TTC549 (cell line): ENCODE results near the gene ELF4.

Experiments used
- FAIRE-seq: peaks from 2 replicates; lab custom pipeline; 2012; peaks lifted over from hg19 to GRCh38; lab: Jason Lieb, UNC

ELF4 gene

DNA sequence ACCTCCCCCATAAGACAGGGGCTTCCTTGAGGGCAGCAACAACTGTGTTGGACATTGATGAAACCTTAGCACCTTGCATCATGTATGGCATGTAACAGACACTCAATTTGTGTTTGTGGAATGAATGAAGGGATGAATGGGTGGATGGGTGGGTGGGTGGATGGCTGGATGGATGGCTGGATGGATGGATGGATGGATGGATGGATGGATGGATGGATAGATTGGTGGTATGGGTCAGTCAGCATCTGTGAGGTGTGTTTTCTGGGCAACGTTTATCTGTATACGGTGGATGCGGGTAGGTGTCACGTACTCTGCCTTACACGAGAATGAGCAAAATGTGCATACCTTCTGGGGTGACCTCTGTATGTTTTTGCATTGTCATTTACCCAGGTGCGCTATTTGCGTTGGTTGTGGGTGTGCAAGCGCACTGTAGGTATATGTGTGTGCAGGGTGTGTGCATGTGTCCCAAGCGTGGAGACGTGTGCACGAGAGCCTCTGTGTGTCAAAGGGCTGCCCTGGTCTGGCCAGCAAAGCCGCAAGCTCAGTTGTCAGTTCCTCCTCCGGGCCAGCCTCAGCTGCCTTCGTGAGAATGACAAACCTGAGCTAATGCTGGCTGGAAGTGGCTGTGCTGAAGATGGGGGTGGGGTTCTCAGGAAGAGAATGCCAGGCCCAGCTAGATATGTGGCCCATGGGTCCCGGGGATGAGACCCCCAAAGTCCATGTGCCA is 26.5 kb downstream of the ELF4 start:
- no peak for FAIRE-seq

DNA sequence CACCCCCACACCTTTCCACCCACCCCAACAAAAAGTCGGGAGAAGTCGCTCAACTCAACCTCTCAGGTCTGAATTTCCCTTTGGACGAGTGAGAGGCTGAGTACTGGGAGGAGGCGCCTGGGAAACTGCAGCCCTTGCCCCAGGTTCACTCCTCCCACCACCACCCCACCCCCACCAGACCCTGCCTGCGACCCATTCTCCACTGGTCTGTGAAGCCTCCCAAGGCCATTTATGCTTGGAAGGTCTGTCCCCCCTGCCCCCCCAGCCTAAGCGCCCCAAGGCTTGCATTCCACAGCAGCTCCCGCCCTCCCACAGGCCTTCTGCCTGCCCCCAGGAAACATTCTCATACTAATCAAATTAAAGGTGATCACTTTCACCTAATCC is 27.2 kb downstream of the ELF4 start:
- FAIRE-seq: no peak

DNA sequence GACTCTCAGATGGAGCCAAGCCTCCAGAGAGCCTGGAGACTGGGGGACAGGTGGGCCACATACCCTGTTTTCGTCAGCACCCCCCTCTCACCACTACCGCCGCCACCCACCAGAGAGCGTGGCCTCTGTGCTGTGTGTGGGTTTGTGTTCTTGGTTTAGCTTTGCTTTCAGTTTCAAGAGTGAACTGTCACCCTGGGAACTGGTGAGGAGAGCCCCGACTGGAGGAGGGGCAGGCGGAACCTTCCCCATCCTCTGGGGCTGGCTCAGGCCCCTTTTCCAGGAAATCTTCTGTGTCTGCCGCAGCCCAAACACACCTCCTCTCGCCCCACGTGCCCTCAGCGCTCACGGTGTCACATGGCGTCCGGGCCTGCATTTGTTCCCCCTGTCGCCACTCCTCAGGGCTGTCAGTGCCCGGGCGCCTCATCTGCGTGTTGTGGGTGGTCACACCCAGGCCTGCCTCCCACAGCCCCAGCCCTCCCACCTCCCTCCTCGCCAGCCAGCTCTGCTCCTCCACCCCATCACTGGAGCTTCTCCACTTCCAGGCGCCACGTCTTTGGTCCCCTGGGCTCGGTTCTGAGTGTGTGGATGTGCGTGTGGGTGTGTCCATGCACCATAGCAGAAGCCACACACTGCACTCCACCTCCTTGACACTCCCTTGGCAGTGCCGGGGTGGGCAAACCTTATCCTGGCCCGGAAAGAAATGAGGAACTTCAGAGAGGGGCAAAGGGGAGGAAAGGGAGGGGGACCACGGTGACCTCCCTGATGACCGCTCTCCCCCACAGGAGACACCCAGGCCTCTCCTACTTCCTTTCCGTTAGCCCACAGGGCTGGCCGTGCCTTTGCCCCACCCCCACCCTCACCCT is 27.8 kb downstream of the ELF4 start:
- no peak for FAIRE-seq

DNA sequence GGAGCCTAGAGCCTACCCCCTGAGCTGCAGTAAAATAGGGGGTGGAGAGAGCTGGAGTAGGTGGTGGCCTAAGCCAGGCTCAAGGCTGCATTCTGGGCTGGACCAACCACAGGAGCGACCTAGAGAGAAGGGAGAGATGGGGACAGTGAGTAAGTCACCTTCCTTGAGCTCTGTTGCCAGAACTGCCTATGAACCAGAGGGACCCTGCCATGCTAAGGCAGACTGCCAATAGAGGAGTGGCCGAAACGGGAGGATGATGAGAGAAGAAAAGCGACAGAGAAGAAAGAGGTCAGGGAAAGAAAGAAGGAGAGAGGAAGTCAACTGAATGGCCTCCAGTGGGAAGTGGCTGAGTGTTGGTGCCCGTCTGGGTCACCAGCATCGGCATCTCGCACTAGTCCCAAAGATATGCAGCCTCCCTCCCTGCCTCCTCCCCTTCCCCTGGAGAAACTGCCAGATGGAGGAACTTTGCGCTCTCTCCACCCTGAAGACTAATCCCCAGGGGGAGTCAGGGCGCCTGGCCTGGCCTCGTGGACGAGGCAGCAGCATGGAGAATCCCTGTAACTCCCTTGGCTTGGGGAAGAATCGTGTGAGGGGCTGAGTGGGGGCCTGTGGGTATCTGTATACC is 28.8 kb downstream of the ELF4 start:
- FAIRE-seq: no peak

DNA sequence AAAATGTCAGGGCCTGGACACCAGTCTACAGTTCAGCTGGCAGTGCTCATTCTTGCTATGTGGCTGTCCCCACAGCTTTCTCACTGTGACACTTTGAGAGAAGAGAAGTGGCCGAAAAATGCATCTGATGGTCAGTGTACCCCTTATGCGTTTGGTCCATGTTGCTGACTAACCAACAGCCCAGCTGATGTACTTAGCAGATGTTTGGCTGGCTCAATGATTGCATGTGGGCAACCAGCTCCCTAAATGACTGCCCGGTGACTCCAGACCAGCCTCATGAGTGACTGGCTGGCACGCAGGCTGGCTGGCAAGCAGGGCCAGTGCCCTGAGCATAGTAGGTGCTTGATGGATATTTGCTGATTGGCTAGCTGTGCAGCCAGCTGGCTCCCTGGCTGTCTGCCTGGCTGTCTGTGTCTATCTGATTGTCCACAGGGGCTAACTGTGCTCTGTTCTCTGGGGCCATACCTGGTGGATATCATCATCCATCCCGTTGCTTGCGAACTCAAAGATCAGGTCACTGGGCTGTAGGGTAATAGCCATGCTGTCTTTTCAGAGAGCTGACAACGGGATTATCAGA is 29.4 kb downstream of the ELF4 start:
- FAIRE-seq: no peak

DNA sequence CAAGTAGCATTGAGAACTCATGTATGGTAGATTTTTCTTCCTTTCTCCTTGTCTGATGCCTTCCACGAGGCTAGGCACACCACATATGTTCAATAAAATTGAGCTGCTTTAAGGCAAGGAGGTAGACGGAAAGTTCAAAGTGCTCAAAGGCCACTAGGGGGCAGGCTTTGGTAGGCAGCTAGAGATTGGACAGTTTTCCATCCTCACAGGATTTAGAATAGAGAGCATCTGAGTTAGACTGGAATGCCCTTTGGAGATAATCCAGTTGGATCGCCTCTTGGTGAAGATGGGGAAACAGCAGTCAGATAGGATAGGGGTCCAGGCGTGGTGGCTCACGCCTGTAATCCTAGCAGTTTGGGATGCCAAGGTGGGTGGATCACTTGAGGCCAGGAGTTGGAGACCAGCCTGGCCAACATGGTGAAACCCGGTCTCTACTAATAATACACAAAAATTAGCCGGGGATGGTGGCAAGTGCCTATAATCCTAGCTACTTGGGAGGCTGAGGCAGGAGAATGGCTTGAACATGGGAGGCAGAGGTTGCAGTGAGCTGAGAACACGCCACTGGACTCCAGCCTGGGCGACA is 30.4 kb downstream of the ELF4 start:
- peak; percentile 50 for FAIRE-seq

DNA sequence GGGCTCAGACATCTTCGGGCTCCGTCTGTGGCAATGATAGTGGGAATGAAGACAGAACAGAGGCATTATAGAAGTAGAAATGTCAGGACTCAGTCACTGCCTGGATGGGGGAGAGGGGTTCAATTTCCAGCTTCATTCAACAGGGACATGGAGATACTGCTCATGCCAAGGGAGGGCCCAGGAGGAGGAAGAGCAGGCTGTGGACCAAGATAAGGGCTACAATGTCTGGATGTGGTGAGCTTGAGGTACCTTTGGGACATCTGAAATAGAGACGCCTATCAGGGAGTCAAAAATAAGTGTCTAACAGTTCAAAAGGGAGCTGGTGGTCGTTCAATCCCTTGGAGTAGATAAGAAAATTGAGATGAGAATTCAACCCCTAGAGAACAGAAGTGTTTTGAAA is 34.5 kb downstream of the ELF4 start:
- no peak for FAIRE-seq

DNA sequence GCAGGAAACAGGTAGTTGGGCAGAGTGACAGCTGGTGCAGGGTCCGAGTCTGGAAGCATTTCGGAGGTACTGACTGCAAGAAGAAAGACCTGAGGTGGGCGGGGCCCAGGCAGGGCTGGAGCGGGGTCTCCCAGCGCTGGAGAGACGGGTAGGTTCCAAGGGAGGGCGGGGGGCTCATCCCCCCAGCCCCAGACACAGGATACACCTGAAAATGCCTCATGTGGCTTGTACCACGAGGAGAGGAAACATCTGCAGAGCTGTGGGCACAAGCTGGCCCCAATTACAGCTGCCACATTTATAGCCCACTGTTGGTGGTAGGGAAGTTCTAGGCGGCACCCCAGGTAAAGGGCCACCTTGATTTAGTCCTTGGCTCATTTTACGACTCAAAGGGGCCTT is 38.0 kb downstream of the ELF4 start:
- FAIRE-seq: no peak

DNA sequence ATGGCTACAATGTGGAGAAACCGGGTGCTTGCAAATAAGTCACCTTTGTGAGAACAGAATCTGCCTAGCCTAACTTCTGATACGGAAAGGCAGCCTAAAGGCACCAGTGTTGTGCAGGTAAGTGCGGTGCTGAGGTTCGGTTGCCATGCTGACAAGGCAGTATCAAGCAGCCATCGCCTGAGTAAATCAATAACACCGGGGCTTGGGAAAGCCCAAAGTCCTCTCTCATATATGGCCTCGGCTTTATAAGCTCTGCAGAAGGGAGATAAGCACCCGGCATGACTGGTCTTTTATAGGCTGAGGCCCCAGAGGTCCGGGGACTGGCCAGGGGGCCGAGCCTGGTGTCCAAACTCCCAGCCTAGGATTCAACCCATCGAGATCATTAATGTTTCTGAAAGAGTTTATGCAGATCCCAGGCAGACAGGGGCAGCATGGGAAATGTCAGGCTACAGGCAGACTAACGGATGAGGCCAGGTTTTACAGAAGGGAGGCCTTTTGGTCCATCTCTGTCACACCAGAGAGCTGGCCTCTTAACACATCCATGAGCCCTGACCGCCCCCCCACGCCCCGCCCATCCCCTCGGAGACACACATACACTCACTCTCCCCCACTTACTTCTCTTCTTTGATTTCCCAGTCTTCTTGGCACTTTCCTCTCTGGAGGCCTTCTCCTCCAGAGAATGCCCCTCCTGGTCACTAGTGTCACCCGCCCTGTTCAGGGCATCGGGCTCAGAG is 38.5 kb downstream of the ELF4 start:
- FAIRE-seq: no peak

DNA sequence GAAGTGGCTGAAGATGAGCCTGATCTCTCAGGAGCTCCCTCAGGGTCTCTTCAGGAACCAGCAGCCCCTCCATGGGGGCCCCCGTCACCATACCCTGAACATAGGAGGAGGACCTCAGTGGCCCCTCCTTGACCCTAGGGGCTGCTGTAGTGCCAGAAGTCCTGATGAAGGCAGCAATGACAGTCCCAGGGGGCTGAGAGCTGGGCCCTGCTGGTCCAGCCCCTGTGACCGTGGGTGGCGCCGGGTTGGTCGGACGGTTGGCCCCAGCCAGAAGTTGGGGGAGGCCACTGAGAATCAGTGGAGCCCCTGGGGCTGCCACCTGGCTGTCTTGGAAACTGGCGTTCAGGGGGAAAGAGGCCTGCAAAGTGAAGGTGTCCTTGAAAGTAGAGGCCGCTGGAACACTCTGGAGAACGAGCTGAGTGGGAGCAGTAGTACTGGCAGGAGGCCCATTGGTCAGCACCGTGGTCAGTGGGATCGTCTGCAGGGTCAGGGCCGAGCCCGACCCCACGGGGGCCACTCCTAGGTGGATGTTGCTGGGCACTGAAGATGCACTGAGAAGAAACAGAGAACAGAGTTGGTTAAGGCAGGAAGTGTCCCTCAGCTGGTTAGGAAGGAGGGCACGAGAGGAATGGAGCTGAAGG is 43.2 kb downstream of the ELF4 start:
- no peak for FAIRE-seq

DNA sequence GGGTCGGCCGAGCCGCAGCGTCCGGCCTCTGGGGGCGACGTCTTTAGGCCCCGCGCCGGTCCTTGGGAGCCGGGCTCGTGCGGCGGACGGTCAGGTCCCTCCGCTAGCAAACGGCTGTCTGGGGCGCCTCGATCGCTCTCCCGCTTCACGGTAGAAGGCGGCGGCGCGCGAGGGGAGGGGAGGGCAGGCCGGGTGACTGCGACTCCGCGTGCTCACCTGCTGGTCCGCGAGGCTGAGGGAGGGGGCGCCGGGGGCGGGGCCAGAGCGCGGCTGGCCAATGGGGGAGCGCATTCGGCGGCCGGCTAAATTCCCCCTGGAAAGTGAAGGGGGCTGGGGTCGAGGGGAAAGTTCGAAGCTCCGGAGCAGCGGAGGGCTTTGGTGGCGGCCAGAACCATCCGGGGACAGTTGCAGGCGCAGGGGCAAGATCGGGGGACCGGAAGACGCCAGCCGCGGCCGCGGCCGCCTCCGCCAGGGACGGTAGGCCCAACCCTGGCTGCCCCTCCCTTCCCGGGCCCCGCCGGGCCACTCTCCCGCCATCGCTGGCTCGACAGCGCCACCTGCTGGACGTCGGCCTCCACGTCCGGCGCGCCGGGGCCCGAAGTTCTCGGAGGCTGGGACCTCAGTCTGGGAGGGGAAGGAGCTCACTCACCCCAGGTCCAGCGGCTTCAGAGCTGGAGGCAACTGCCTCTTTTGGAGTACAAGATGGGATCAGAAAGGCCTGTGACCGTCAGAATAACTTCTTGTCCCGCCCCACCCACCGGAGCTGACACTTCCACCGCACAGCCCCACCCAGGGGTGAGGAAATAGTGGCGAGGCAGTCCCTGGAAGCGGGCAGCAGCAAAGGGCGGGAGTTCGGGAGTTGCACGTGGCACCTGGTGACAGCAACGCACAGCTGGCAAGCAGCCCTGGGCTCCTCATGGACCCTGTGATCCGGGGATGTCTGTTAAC is 49.9 kb downstream of the ELF4 start:
- no peak for FAIRE-seq

DNA sequence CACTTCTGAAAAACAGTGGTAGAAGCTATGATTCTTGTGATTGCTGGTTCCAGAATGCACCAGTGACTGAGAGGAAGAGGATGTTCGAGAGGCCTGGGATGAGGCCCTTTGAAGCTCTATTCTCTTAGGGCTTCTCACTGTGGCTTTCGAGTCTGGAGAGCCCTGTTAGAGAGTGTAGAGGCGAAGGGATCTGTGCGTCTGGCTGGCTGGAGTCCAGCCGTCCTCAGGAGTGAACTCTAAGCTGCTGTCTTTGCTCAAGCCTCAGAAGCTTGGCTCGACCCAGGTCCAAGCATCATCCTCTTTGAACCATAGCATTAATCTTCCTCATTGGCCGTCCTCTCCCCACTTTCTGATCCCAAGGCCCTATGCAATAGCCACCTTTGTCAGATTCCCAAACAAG is 51.6 kb downstream of the ELF4 start:
- FAIRE-seq: no peak

DNA sequence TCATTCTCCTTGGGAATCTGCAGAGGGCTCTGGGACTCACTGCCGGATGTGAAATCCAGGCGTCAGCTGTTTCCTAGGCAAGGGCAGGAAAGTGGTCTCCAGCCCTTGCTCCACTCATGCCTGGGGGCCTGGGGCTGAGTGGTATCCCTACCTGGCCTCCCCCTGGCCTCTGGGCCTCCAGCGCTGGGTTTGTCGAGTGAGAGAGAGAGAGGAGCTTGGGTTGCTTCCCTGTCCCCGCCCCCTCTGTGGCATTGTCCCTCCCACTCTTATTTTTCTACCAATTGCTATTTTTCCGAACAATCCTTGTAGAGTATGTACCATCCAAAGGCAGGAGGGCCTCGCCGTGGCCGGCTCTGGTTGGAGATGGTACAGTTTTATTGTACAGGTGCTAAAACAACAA is 53.1 kb downstream of the ELF4 start:
- FAIRE-seq: no peak

DNA sequence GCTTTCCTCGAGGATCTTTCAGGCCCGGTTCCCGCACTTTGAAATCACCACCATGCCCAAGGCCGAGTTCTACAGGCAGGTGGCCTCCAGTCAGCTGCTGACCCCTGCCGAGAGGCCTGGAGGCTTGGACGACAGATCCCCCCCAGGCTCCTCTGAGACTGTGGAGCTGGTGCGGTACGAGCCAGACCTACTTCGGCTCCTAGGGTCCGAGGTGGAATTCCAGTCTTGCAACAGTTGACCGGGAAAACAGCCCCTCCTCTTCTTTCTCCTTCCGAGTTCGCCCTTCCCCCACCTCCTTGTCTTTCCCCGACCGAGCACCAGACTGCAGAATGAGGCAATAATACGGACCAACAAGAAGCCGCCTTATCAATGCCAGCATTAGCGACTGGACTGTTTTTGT is 54.4 kb downstream of the ELF4 start:
- no peak for FAIRE-seq

DNA sequence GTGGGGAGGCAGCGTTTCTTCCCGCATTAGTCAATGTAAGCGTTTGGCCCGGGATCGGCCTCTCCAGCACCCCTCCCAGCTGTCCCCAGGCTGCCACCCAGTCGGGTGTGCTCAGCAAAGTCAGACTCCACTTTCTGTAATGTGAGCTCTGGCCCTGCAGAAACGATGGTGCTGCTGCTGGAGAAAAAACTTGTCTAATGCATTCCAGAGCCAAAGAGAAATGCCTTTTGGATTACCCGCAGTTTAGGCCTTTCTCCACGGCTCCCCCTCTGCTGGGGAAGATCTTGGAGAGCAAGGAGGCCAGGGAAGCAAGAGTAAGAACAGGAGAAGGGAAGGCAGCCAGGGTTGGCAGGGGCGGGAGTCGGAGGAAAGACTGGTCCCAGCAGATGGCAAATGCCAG is 55.2 kb downstream of the ELF4 start:
- no peak for FAIRE-seq

DNA sequence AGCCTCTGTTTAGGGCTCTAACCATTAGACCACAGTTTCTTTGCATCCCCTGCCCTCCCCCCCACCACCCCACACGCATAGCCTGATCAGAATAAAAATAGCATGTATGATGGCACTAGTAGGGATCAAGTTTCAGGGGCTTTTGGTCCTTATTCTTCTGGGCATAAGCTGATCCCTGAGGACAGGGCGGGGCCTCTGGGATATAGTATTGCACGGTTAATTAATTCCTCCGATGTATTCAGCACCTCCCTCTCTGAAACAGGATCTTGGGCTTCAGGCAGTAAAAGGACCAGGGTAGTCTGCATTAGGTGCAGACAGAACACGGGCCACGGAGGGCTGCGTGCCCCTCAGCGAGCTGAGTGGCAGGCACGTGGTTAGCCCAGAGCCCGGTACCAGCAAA is 57.1 kb downstream of the ELF4 start:
- FAIRE-seq: no peak

DNA sequence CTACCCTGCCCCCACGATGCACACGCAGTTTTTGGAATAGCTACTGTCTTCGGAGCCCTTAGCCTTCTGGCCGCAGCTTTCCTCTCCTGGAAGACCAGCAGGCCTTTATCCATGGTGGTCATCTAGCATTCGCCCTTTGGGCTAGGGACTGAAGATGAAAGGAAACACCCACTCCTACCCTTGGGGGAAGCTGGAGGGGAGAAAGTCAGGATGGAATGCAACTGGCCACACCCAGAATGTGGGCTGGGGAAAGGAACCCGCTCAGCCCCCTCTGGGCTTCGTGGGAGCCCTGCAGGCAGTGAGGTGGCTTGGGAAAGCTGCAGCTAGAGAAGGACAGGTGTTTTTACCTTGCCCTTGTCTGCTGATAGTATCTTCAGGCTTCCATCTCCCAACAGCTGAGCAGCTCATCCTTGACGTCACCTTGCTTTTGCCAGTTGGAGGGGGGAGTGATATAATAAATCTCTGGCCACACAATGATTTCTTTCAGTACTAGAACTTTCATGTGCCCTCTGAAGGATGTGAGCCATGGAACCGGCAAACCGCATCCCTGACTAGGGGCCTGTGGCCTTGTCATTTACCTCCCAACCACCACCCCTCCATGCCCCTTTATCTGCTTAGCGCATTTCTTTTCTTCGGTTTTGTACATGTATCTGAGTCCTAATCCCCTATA is 59.0 kb downstream of the ELF4 start:
- no peak for FAIRE-seq

DNA sequence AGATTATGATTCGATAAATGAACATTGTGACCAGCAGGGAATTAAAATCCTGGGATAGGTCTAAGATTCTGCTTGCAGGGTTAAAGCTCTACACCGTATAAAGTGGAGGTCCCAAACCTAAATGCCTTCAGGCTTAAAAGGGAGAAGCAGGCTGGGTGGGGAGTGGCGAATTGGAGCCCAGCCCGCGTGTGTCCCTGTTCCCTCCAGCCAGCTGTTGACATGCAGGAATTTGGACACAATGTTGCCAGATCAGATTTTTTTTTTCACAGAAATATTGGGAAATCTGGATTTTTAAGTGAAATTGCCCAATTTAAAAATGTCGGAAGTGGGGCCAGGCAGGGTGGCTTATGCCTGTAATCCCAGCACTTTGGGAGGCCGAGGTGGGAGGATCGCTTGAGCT is 60.5 kb downstream of the ELF4 start:
- FAIRE-seq: no peak

DNA sequence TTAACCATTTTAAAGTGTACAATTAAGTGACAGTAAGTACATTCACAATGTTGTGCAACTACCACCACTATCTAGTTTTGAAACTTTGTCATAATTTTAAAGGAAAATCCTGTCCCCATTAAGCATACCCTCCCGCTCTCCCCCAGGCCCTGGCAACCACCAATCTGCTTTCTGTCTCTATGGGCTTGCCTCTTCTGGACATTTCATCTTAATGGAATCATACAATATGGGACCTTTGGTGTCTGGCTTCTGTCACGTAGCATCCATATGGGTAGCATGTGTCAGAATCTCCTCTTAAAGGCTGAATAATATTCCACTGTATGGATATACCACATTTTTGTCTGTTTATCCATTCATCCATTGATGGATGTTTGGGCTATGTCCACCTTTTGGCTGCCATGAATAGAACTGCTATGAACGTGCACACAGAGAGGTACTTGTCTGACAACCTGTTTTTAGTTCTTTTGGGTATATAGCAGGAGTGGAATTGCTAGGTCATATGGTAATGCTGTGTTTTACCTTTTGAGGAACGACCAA is 61.5 kb downstream of the ELF4 start:
- no peak for FAIRE-seq
